CD14-positive monocyte (primary cell): Measurements from ENCODE around the gene CHD6. TPM values are rescaled to one million over a fixed set of nuclear protein-coding genes. Genes with fewer than 3 reads are reported as not detected.

ENCODE experiments used
- DNase-seq, 3 donors: peaks; one replicate each; pipeline ENCODE4 v3.0.0-alpha.2; 2011 to 2022
- H2AFZ ChIP-seq: 2 replicates; pipeline ENCODE4 v1.6.0; 2012; ENCODE audit warnings: mild to moderate bottlenecking, low read depth, low read length, inconsistent platforms; ENCODE audit not compliant: insufficient read depth, poor library complexity, severe bottlenecking
- H3K27ac ChIP-seq, 2 donors: 1 replicate in 1 of 2; 2 replicates in 1 of 2; pipeline ENCODE4 v1.5.1; 2012 to 2013; ENCODE audit warnings: low read length in 2 of 2, control low read depth in 1 of 2, inconsistent platforms in 1 of 2, low read depth in 1 of 2, mild to moderate bottlenecking in 1 of 2
- H3K27me3 ChIP-seq, 2 donors: one replicate each; pipeline versions ENCODE4 v1.6.0 to v1.6.1; 2011 to 2013; ENCODE audit warnings: low read length in 2 of 2; ENCODE audit not compliant: control insufficient read depth in 2 of 2, insufficient read depth in 2 of 2
- H3K36me3 ChIP-seq, 2 donors: replicated peaks in 1 of 2; 1 replicate in 1 of 2; 2 replicates in 1 of 2; pipeline versions ENCODE4 v1.5.1 to v1.6.1; 2012 to 2013; ENCODE audit warnings: low read length in 2 of 2, control low read depth in 1 of 2, inconsistent platforms in 1 of 2, mild to moderate bottlenecking in 1 of 2; ENCODE audit not compliant: insufficient read depth in 2 of 2, control insufficient read depth in 1 of 2
- H3K4me1 ChIP-seq, 2 donors: 1 replicate in 1 of 2; 2 replicates in 1 of 2; pipeline versions ENCODE4 v1.5.1 to v1.6.1; 2012 to 2013; ENCODE audit warnings: low read length in 2 of 2, control low read depth in 1 of 2, inconsistent platforms in 1 of 2, mild to moderate bottlenecking in 1 of 2, moderate library complexity in 1 of 2; ENCODE audit not compliant: insufficient read depth in 2 of 2, control insufficient read depth in 1 of 2
- H3K4me2 ChIP-seq: replicated peaks from 2 replicates; pipeline ENCODE3; 2012; ENCODE audit warnings: low read length, moderate library complexity, mild to moderate bottlenecking; ENCODE audit not compliant: poor library complexity, severe bottlenecking; ENCODE audit errors: extremely low read depth
- H3K4me3 ChIP-seq, 3 experiments: fragments of 200-600 bp in 1 of 3; sonication (generic) in 1 of 3; replicated peaks in 1 of 3; 1 replicate in 2 of 3; 2 replicates in 1 of 3; pipeline ENCODE4 v1.5.1; 2011 to 2013; ENCODE audit warnings: low read length in 3 of 3, mild to moderate bottlenecking in 3 of 3, control low read depth in 2 of 3, low read depth in 2 of 3, inconsistent platforms in 1 of 3, moderate library complexity in 1 of 3
- H3K79me2 ChIP-seq: 2 replicates; pipeline ENCODE4 v1.6.0; 2012; ENCODE audit warnings: mild to moderate bottlenecking, control low read depth, inconsistent platforms, low read length, moderate library complexity; ENCODE audit not compliant: insufficient read depth
- H3K9ac ChIP-seq: 2 replicates; pipeline ENCODE4 v1.6.0; 2017; ENCODE audit warnings: low read length, mild to moderate bottlenecking; ENCODE audit not compliant: insufficient read depth, poor library complexity, severe bottlenecking
- H3K9me3 ChIP-seq, 2 donors: replicated peaks in 1 of 2; 1 replicate in 1 of 2; 2 replicates in 1 of 2; pipeline versions ENCODE4 v1.5.1 to v1.6.1; 2012 to 2013; ENCODE audit warnings: low read length in 2 of 2, control low read depth in 1 of 2; ENCODE audit not compliant: control insufficient read depth in 1 of 2, insufficient read depth in 1 of 2
- H4K20me1 ChIP-seq: 2 replicates; pipeline ENCODE4 v1.6.0; 2012; ENCODE audit warnings: mild to moderate bottlenecking, low read length, control low read depth, moderate library complexity; ENCODE audit not compliant: insufficient read depth
- H3K27ac Mint-ChIP-seq, 7 donors: one replicate each; pipeline ENCODE4 v1.8.0; 2020; ENCODE audit warnings: mild to moderate bottlenecking in 7 of 7, mixed read lengths in 7 of 7, moderate library complexity in 6 of 7, inconsistent platforms in 2 of 7
- H3K27me3 Mint-ChIP-seq, 3 donors: one replicate each; pipeline ENCODE4 v1.8.0; 2021 to 2022; ENCODE audit warnings: low read depth in 3 of 3, mild to moderate bottlenecking in 3 of 3, mixed read lengths in 3 of 3, moderate library complexity in 3 of 3, inconsistent platforms in 1 of 3
- H3K36me3 Mint-ChIP-seq, 2 donors: one replicate each; pipeline ENCODE4 v1.8.0; 2020; ENCODE audit warnings: mixed read lengths in 2 of 2, inconsistent platforms in 1 of 2, mild to moderate bottlenecking in 1 of 2
- H3K4me1 Mint-ChIP-seq: one replicate; pipeline ENCODE4 v1.8.0; 2020; ENCODE audit warnings: mild to moderate bottlenecking, mixed read lengths
- H3K4me3 Mint-ChIP-seq, 2 donors: one replicate each; pipeline ENCODE4 v1.8.0; 2020; ENCODE audit warnings: mild to moderate bottlenecking in 2 of 2, mixed read lengths in 2 of 2, moderate library complexity in 1 of 2
- H3K9me3 Mint-ChIP-seq, 7 donors: one replicate each; pipeline ENCODE4 v1.8.0; 2020 to 2022; ENCODE audit warnings: mixed read lengths in 7 of 7, mild to moderate bottlenecking in 6 of 7, moderate library complexity in 6 of 7, inconsistent platforms in 2 of 7
- CTCF ChIP-seq: fragments of 200-600 bp; IDR thresholded peaks from one replicate; pipeline ENCODE4 v1.8.0; 2022; ENCODE audit warnings: antibody characterized with exemption, mild to moderate bottlenecking
- whole genome bisulfite sequencing: methylation state at CpG from one replicate; pipeline ENCODE4 v1.1.5; 2013; ENCODE audit warnings: missing lambda C conversion rate; ENCODE audit not compliant: insufficient coverage; 5-methylcytosine and 5-hydroxymethylcytosine counted together
- intact Hi-C, 2 donors: fragments of 100-400 bp; cut with micrococcal nuclease; formaldehyde crosslinking; loops; one replicate each; pipeline versions ENCODE4 v1.15.0 to v1.15.1; 2023
- polyA plus RNA-seq, 3 donors: library from polyadenylated mRNA; depleted of rRNA in 1 of 3; unstranded in 2 of 3; stranded (reverse) in 1 of 3; fragments of 300-500 nt in 2 of 3; fragments of >200 nt in 1 of 3; fragmentation: Illumina TruSeq in 2 of 3; gene quantifications; 1 replicate in 2 of 3; 2 replicates in 1 of 3; pipeline ENCODE4 v1.2.3, GENCODE V29; 2012 to 2021

Gene CHD6
- polyA plus RNA-seq, 3 donors, result 12.9 to 19.6 (median 13.0) TPM

DNA sequence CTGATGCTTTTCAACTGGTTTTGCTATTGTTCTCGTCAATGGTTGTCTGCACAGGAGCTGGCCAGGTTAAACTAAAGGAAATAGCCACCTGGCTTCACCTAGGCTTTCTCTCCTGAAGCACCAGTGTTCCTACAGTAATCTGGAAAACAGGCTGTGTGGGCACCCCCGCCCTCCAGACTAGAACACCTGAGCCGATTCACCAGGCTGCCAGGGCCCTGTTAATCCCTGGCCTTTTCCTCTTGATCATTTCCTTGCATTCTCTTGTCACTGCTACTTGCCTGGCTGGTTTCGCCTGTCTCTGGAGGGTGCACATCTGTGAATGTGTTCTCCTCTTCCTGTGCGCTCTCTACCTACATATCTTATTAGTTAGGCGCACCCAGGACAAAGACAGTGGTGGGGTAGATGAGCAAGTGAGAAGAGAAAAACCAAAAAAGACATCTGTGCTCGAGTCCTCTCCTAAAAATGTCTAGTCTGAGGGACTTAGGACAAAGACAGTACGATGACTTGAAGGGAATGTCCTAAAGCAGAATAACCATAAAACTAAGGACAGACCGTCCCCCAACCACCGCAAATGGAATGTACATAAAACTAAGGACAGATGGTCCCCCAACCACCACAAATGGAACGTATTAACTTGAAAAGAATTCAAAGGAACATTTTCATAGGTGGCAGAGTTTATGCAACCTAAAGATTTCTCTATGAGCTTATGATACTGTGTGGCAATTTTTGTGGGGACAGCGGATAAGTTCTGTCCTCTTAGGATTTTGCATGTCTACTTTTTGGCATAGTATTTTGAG, 205.7 kb downstream of the CHD6 start:
- H3K4me3 Mint-ChIP-seq, result no peak overlapping the region
- Histone ChIP-seq H3K27ac (no peak overlapping the region), H3K4me2 (no peak overlapping the region), H3K27me3 (no peaks in the 10 kb centered on the region), H3K4me3 (no peak overlapping the region), H3K79me2 (no peaks in the 10 kb centered on the region), H3K9ac (no peak overlapping the region), H3K36me3 (peaks cover 89 to 100% of the 10 kb centered on the region in 2 donors), H2AFZ (no peak overlapping the region), H4K20me1 (no peaks in the 10 kb centered on the region), H3K9me3 (no peaks in the 10 kb centered on the region), H3K4me1 (no peaks in the 10 kb centered on the region)
- H3K36me3 Mint-ChIP-seq, result peaks cover 90 to 96% of the 10 kb centered on the region in 2 donors
- no peak for TF ChIP-seq CTCF
- peaks cover 9% of the 10 kb centered on the region for H3K4me1 Mint-ChIP-seq
- H3K27me3 Mint-ChIP-seq, result peaks cover 0 to 6% (median 5%) of the 10 kb centered on the region in 3 donors
- no peaks in the 10 kb centered on the region for H3K9me3 Mint-ChIP-seq
- WGBS, result 100% methylated on average over 5 of the region's 12 CpGs
- H3K27ac Mint-ChIP-seq, result peak overlapping the region in 2 of 7 donors; percentile 10 to 43
- intact Hi-C loops, result no loop called here
- DNase-seq, result no peak

GRCh38 chr20:41411391-41411847, 206.8 kb downstream of the CHD6 start:
- Histone ChIP-seq H3K27ac (no peak overlapping the region), H2AFZ (no peak overlapping the region), H3K4me1 (no peaks in the 10 kb centered on the region), H3K9ac (no peak overlapping the region), H3K36me3 (peaks cover 89 to 100% of the 10 kb centered on the region in 2 donors), H4K20me1 (no peaks in the 10 kb centered on the region), H3K4me2 (no peak overlapping the region), H3K9me3 (no peaks in the 10 kb centered on the region), H3K79me2 (no peaks in the 10 kb centered on the region), H3K27me3 (no peaks in the 10 kb centered on the region), H3K4me3 (no peak overlapping the region)
- WGBS, result no CpG with 5 or more reads among the region's 2 CpGs
- TF ChIP-seq CTCF, result no peak
- Mint-ChIP-seq H3K9me3 (no peaks in the 10 kb centered on the region), H3K27ac (no peak overlapping the region), H3K4me1 (peaks cover 9% of the 10 kb centered on the region), H3K4me3 (no peak overlapping the region), H3K27me3 (peaks cover 0 to 6% (median 6%) of the 10 kb centered on the region in 3 donors), H3K36me3 (peaks cover 91 to 97% of the 10 kb centered on the region in 2 donors)
- no peak for DNase-seq
- intact Hi-C loops, result no loop called here
